ENCODE data around the gene CLIC3.

GRCh38 chr9:137009217-137009616 lies 12.8 kb upstream of the CLIC3 start:
- TF ChIP-seq EZH2 (IDR thresholded peaks at IDR 0.05; ENCODE audit: insufficient read depth, low read length) (no peak), CTCF (IDR thresholded peaks at IDR 0.05; ENCODE audit: insufficient read depth, low read depth, low read length) (no peak)
